WTC11 (cell line): ENCODE data around the gene TMEM198.

Source experiments
- ESRRA ChIP-seq: sonication (generic); formaldehyde crosslinking; IDR thresholded peaks from 2 replicates; pipeline ENCODE4 v1.8.1; 2022; ENCODE audit warnings: mild to moderate bottlenecking, missing genetic modification reagents, borderline replicate concordance
- GTF2I ChIP-seq: fragments of 250-450 bp; sonication (Bioruptor Pico); conservative IDR thresholded peaks from 2 replicates; pipeline ENCODE4 v1.4.0; 2021; ENCODE audit warnings: mild to moderate bottlenecking
- IRF2 ChIP-seq: sonication (generic); formaldehyde crosslinking; IDR thresholded peaks from 2 replicates; pipeline ENCODE4 v1.8.0; 2022; ENCODE audit warnings: low read depth, missing genetic modification reagents, borderline replicate concordance
- NFYB ChIP-seq: sonication (generic); formaldehyde crosslinking; conservative IDR thresholded peaks from 2 replicates; pipeline ENCODE4 v1.8.0; 2022; ENCODE audit warnings: low read depth, missing genetic modification reagents
- SP1 ChIP-seq: sonication (generic); formaldehyde crosslinking; conservative IDR thresholded peaks from 2 replicates; pipeline ENCODE4 v1.8.1; 2022; ENCODE audit warnings: missing genetic modification reagents
- TEAD4 ChIP-seq: sonication (generic); formaldehyde crosslinking; IDR thresholded peaks from 2 replicates; pipeline ENCODE4 v1.8.0; 2022; ENCODE audit warnings: mild to moderate bottlenecking, missing genetic modification reagents
- ZNF138 ChIP-seq: sonication (generic); formaldehyde crosslinking; conservative IDR thresholded peaks from 2 replicates; pipeline ENCODE4 v1.8.1; 2022; ENCODE audit warnings: mild to moderate bottlenecking, moderate library complexity, missing genetic modification reagents
- ZNF423 ChIP-seq: fragments of 250-450 bp; sonication (Bioruptor Pico); IDR thresholded peaks from 2 replicates; pipeline ENCODE4 v2.1.2; 2022; ENCODE audit warnings: mild to moderate bottlenecking, moderate library complexity
- TF ChIP-seq, protein P1 (sequence below): fragments of 200-600 bp; IDR thresholded peaks from 2 replicates; pipeline ENCODE4 v1.8.0; 2022; ENCODE audit warnings: antibody characterized with exemption
- TF ChIP-seq, protein P2 (sequence below): sonication (generic); formaldehyde crosslinking; IDR thresholded peaks from 2 replicates; pipeline ENCODE4 v1.8.0; 2022; ENCODE audit warnings: mild to moderate bottlenecking, missing genetic modification reagents
- TF ChIP-seq, protein P3 (sequence below): sonication (generic); formaldehyde crosslinking; IDR thresholded peaks from 2 replicates; pipeline ENCODE4 v1.8.1; 2023; ENCODE audit warnings: mild to moderate bottlenecking, missing genetic modification reagents, borderline replicate concordance
- TF ChIP-seq, protein P4 (sequence below): sonication (generic); formaldehyde crosslinking; IDR thresholded peaks from 2 replicates; pipeline ENCODE4 v1.8.1; 2023; ENCODE audit warnings: mild to moderate bottlenecking, missing genetic modification reagents, moderate library complexity
- TF ChIP-seq, protein P5 (sequence below): sonication (generic); formaldehyde crosslinking; IDR thresholded peaks from 2 replicates; pipeline ENCODE4 v1.8.1; 2023; ENCODE audit warnings: mild to moderate bottlenecking, moderate library complexity, missing genetic modification reagents
- TF ChIP-seq, protein P6 (sequence below): fragments of 250-450 bp; sonication (Bioruptor Pico); conservative IDR thresholded peaks from 2 replicates; pipeline ENCODE4 v1.9.0; 2021; ENCODE audit warnings: mild to moderate bottlenecking

DNA sequence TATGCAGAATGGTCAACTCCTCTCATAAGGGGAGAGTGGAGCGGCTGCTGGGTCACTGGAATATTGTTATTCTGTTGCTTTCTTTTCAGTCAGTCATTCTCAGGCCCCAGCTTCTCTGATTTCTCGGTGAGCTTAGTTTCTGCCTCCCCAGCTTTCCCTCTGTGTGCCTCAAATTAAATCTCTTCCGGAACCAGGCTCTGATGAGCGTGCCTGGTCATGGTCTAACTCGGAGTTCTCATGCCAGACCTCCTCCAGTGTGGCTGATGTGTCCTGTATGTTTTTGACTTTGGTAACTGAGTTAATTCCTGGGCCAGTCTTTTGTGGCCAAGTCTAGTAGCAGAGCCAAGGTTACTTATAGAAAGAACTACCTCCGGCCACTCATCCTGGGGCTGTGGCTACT lies 48.9 kb downstream of the TMEM198 start:
- TF ChIP-seq, protein P1, sequence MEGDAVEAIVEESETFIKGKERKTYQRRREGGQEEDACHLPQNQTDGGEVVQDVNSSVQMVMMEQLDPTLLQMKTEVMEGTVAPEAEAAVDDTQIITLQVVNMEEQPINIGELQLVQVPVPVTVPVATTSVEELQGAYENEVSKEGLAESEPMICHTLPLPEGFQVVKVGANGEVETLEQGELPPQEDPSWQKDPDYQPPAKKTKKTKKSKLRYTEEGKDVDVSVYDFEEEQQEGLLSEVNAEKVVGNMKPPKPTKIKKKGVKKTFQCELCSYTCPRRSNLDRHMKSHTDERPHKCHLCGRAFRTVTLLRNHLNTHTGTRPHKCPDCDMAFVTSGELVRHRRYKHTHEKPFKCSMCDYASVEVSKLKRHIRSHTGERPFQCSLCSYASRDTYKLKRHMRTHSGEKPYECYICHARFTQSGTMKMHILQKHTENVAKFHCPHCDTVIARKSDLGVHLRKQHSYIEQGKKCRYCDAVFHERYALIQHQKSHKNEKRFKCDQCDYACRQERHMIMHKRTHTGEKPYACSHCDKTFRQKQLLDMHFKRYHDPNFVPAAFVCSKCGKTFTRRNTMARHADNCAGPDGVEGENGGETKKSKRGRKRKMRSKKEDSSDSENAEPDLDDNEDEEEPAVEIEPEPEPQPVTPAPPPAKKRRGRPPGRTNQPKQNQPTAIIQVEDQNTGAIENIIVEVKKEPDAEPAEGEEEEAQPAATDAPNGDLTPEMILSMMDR: no peak
- TF ChIP-seq SP1 (CRISPR knock-in tag) (no peak), NFYB (CRISPR knock-in tag) (no peak), ZNF138 (no peak), ZNF423 (CRISPR knock-in tag) (no peak), IRF2 (CRISPR knock-in tag) (no peak), GTF2I (CRISPR knock-in tag) (no peak), ESRRA (CRISPR knock-in tag) (no peak), TEAD4 (CRISPR knock-in tag) (no peak)
- TF ChIP-seq, protein P2, sequence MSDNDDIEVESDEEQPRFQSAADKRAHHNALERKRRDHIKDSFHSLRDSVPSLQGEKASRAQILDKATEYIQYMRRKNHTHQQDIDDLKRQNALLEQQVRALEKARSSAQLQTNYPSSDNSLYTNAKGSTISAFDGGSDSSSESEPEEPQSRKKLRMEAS (CRISPR knock-in tag): no peak
- TF ChIP-seq, protein P3, sequence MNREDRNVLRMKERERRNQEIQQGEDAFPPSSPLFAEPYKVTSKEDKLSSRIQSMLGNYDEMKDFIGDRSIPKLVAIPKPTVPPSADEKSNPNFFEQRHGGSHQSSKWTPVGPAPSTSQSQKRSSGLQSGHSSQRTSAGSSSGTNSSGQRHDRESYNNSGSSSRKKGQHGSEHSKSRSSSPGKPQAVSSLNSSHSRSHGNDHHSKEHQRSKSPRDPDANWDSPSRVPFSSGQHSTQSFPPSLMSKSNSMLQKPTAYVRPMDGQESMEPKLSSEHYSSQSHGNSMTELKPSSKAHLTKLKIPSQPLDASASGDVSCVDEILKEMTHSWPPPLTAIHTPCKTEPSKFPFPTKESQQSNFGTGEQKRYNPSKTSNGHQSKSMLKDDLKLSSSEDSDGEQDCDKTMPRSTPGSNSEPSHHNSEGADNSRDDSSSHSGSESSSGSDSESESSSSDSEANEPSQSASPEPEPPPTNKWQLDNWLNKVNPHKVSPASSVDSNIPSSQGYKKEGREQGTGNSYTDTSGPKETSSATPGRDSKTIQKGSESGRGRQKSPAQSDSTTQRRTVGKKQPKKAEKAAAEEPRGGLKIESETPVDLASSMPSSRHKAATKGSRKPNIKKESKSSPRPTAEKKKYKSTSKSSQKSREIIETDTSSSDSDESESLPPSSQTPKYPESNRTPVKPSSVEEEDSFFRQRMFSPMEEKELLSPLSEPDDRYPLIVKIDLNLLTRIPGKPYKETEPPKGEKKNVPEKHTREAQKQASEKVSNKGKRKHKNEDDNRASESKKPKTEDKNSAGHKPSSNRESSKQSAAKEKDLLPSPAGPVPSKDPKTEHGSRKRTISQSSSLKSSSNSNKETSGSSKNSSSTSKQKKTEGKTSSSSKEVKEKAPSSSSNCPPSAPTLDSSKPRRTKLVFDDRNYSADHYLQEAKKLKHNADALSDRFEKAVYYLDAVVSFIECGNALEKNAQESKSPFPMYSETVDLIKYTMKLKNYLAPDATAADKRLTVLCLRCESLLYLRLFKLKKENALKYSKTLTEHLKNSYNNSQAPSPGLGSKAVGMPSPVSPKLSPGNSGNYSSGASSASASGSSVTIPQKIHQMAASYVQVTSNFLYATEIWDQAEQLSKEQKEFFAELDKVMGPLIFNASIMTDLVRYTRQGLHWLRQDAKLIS (CRISPR knock-in tag): no peak
- TF ChIP-seq, protein P4, sequence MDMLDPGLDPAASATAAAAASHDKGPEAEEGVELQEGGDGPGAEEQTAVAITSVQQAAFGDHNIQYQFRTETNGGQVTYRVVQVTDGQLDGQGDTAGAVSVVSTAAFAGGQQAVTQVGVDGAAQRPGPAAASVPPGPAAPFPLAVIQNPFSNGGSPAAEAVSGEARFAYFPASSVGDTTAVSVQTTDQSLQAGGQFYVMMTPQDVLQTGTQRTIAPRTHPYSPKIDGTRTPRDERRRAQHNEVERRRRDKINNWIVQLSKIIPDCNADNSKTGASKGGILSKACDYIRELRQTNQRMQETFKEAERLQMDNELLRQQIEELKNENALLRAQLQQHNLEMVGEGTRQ (CRISPR knock-in tag): no peak
- TF ChIP-seq, protein P5, sequence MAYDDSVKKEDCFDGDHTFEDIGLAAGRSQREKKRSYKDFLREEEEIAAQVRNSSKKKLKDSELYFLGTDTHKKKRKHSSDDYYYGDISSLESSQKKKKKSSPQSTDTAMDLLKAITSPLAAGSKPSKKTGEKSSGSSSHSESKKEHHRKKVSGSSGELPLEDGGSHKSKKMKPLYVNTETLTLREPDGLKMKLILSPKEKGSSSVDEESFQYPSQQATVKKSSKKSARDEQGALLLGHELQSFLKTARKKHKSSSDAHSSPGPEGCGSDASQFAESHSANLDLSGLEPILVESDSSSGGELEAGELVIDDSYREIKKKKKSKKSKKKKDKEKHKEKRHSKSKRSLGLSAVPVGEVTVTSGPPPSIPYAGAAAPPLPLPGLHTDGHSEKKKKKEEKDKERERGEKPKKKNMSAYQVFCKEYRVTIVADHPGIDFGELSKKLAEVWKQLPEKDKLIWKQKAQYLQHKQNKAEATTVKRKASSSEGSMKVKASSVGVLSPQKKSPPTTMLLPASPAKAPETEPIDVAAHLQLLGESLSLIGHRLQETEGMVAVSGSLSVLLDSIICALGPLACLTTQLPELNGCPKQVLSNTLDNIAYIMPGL (CRISPR knock-in tag): no peak
- TF ChIP-seq, protein P6, sequence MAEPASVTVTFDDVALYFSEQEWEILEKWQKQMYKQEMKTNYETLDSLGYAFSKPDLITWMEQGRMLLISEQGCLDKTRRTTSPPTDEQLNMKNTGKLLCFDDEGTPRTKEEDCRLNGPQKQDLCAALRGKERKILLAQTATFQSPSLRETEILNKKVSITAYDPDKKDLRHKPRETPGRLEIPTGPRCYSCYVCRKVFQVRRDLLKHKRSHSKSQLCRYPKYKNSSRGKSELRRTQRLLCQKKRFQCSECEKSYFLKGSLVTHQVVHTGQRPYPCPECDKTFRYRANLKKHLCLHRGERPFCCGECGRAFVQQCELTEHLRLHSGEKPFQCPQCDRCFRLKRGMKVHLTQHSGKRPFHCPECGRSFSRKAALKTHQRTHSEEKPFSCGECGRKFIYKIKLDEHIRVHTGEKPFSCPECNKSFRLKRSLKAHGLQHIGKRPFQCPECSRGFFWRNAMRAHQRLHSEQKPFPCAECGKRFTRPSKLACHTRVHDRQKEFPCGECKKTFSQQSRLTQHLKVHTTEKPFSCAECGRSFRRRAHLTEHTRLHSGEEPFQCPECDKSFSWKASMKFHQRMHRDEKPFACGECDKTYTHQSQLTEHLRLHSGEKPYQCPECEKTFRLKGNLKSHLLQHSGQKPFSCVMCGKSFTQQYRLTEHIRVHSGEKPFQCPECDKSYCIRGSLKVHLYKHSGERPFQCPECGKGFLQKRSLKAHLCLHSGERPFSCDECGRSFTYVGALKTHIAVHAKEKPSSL (CRISPR knock-in tag): no peak
